PC-9 (cell line): Measurements from ENCODE around the gene CCDC60.

ENCODE experiments used
- CTCF ChIP-seq: fragments of 200-600 bp; sonication (generic); conservative IDR thresholded peaks from 2 replicates; pipeline ENCODE4 v1.6.1; 2017; ENCODE audit warnings: mixed run types, antibody characterized with exemption, mild to moderate bottlenecking, moderate library complexity
- EZH2 ChIP-seq: fragments of 200-600 bp; sonication (generic); IDR thresholded peaks from 2 replicates; pipeline ENCODE4 v1.8.0; 2017; ENCODE audit warnings: antibody characterized with exemption, low read depth

- TF ChIP-seq EZH2 = no peak
- TF ChIP-seq CTCF = no peak
Observed at GRCh38 chr12:119307747-119308146, 26.8 kb upstream of the CCDC60 start.
